ENCODE data around the gene ZBTB42. TPM values are rescaled to one million over a fixed set of nuclear protein-coding genes. Genes with fewer than 3 reads are reported as not detected.

ZBTB42 gene
- total and polyA plus RNA-seq, 2 of the 4 experiments (the other 2 are of a cell fraction) = 1.3 to 2.3 TPM

GRCh38 chr14:104821229-104821945, 20.5 kb downstream of the ZBTB42 start (continued):
- no peak for TF ChIP-seq BHLHE40 (IDR thresholded peaks at IDR 0.05; ENCODE audit: low read depth, low read length)

DNA sequence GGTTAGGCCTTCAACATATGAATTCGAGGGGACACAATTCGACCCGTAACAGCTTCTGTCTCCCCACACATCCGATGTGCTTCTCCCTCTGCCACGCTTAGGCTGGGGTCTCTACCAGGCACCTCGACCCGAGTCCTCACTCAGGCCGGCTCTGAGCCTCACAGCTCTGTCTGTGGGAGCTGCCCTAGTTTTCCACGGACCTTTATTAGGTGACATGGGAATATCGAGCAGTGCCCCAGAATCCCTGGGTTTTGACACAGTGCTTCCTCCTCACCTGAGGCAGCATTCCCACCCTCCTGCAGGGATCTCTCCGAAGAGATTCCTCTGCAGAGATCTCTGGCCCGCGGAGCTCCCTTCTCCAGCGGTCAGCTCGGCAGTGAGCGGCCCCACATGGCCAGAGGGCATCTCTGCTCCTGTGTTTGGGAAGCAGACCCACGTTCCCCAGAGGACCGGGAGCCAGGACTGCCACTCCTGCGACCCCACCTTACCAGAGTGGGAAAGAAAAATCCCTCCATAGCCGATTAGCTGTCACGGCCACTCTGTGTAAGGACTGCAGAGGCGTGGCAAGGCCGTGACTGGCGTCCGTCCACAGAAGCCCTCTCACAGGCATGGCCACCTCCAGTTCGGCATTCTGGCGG, 21.2 kb downstream of the ZBTB42 start:
- Histone ChIP-seq H4K5ac (ENCODE audit: low read depth, low read length) (no peak overlapping the region), H2BK15ac (ENCODE audit: low read depth, low read length) (no peak overlapping the region), H4K91ac (ENCODE audit: insufficient read depth, low read depth, low read length) (no peak overlapping the region), H3K9me1 (ENCODE audit: insufficient read depth, low read length) (no peaks in the 10 kb centered on the region), H3K36me3 (ENCODE audit: control insufficient read depth, insufficient read depth, low read length) (no peaks in the 10 kb centered on the region), H3K4me3 (ENCODE audit: insufficient read depth, low read depth, low read length) (no peak overlapping the region), H3K9me3 (ENCODE audit: control insufficient read depth, insufficient read depth, low read length) (no peaks in the 10 kb centered on the region), H3K27ac (ENCODE audit: insufficient read depth, low read length) (no peak overlapping the region), H3K9ac (ENCODE audit: low read depth, low read length) (no peak overlapping the region), H2BK5ac (ENCODE audit: low read depth, low read length, poor library complexity, severe bottlenecking) (no peak overlapping the region), H3K4me1 (ENCODE audit: control insufficient read depth, insufficient read depth, low read length) (peaks cover 5% of the 10 kb centered on the region; the same call in 1 of the 2 replicates), H2AK5ac (ENCODE audit: low read depth, low read length) (no peak overlapping the region), H2BK20ac (ENCODE audit: low read depth, low read length) (no peak overlapping the region), H3K4ac (ENCODE audit: low read depth, low read length) (no peak overlapping the region), H4K8ac (ENCODE audit: low read depth in 2 of 2, low read length in 2 of 2) (no peak overlapping the region), H3K4me2 (ENCODE audit: low read depth, low read length) (no peak overlapping the region), H2AFZ (replicated peaks; ENCODE audit: low read length, poor library complexity) (no peak overlapping the region), H3K18ac (ENCODE audit: low read depth, low read length) (no peak overlapping the region), H3K79me1 (ENCODE audit: low read depth in 1 of 2, low read length in 2 of 2) (peaks cover 0 to 8% of the 10 kb centered on the region in 2 experiments; a peak in 1 of 4 replicates), H3K14ac (replicated peaks; ENCODE audit: low read depth, low read length) (no peak overlapping the region), H2BK120ac (ENCODE audit: low read depth, low read length) (no peak overlapping the region), H3K27me3 (ENCODE audit: control insufficient read depth, insufficient read depth, low read length) (no peaks in the 10 kb centered on the region), H4K20me1 (ENCODE audit: insufficient read depth, low read length) (no peaks in the 10 kb centered on the region), H3K23ac (ENCODE audit: low read depth, low read length) (no peak overlapping the region), H2AK9ac (replicated peaks; ENCODE audit: low read depth, low read length, poor library complexity) (peak overlapping the region; percentile 55), H3K56ac (ENCODE audit: extremely low read depth, insufficient read depth, low read length) (no peak overlapping the region)
- 93% methylated on average over 6 of the region's 27 CpGs; no CpG with 5 or more reads in 1 of the 2 experiments for WGBS, 2 experiments (ENCODE audit: extremely low coverage in 2 of 2, insufficient read length in 1 of 2)
- CTCF ChIA-PET = no interaction called here
- dilution Hi-C loops (cut with HindIII; ENCODE audit: low sequenced_read_pairs, unreplicated experiment) (no loop called here), intact Hi-C loops (cut with micrococcal nuclease) (no loop called here), in situ Hi-C loops (cut with MboI; ENCODE audit: low sequenced_read_pairs) (loop anchor here (5.0 kb wide), 1 partner anchor 55 kb away; no protein-coding TSS in a partner anchor)
- ATAC-seq (ENCODE audit: low read depth) (no peak), DNase-seq (no peak)
- BruUV-seq (replicated peaks) = no TSS peak
- POLR2A ChIA-PET (ENCODE audit: unreplicated experiment) = no interaction called here
- no peak for TF ChIP-seq SMC3 (IDR thresholded peaks at IDR 0.05; ENCODE audit: low read depth, low read length)
- no peak for TF ChIP-seq RFX5 (IDR thresholded peaks at IDR 0.05; ENCODE audit: low read depth, low read length)
- TF ChIP-seq NFE2L2 (IDR thresholded peaks at IDR 0.05; ENCODE audit: low read depth, low read length) = no peak
- TF ChIP-seq CEBPB (IDR thresholded peaks at IDR 0.05; ENCODE audit: low read depth, low read length) = no peak
- TF ChIP-seq FOS (IDR thresholded peaks at IDR 0.05; ENCODE audit: low read depth, low read length) = no peak
- TF ChIP-seq RAD21 (IDR thresholded peaks at IDR 0.05; ENCODE audit: low read length) = no peak
- TF ChIP-seq RCOR1 (IDR thresholded peaks at IDR 0.05; ENCODE audit: insufficient replicate concordance, low read length) = no peak
- no peak for TF ChIP-seq CHD1 (IDR thresholded peaks at IDR 0.05; ENCODE audit: low read depth, low read length)
- no peak for TF ChIP-seq MAZ (IDR thresholded peaks at IDR 0.05; ENCODE audit: borderline replicate concordance, low read depth, low read length)
- no peak for TF ChIP-seq USF2 (IDR thresholded peaks at IDR 0.05; ENCODE audit: low read depth, low read length)
- no peak for TF ChIP-seq POLR2A (IDR thresholded peaks at IDR 0.05; ENCODE audit: low read depth, low read length)
- no peak for TF ChIP-seq ELK1 (IDR thresholded peaks at IDR 0.05; ENCODE audit: borderline replicate concordance, low read depth, low read length)
- no peak for TF ChIP-seq BHLHE40 (IDR thresholded peaks at IDR 0.05; ENCODE audit: low read depth, low read length)
- TF ChIP-seq MAFK (IDR thresholded peaks at IDR 0.05; ENCODE audit: low read depth, low read length) = no peak
